Smooth muscle cell of bladder (primary cell): ENCODE results near the gene PSMB4. TPM values are rescaled to one million over a fixed set of nuclear protein-coding genes. Genes with fewer than 3 reads are reported as not detected.

ENCODE experiments used
- total RNA-seq: library from RNA; depleted of rRNA; stranded (reverse); fragments of >200 nt; gene quantifications from 2 replicates; pipeline ENCODE4 v1.2.3, GENCODE V29; 2014

PSMB4 gene
- total RNA-seq = 426 and 520 TPM in 2 replicates

GRCh38 chr1:151399324-151400171 lies at the start of gene PSMB4:
TSS of gene PSMB4 (plus strand) at chr1:151399573. CDS start at chr1:151399588, 15 bp downstream.

GRCh38 chr1:151372058-151372934 lies 27.1 kb upstream of the PSMB4 start, which contains the start of gene SELENBP1:
TSS of gene SELENBP1 (minus strand) at chr1:151372705. CDS start at chr1:151372641, 64 bp downstream.

Other genes starting within 250 kb of the PSMB4 start
- not detected in 2 replicates for gene TNFAIP8L2, start 242.9 kb upstream of the PSMB4 start, total RNA-seq
- gene LYSMD1, start 233.7 kb upstream of the PSMB4 start, total RNA-seq = 6.5 and 7.2 TPM in 2 replicates
- 28.6 and 33.4 TPM in 2 replicates for gene SCNM1, start 233.4 kb upstream of the PSMB4 start, total RNA-seq
- gene TMOD4, start 223.6 kb upstream of the PSMB4 start, total RNA-seq = not detected in 2 replicates
- gene VPS72, start 209.4 kb upstream of the PSMB4 start, total RNA-seq = 37.0 and 40.6 TPM in 2 replicates
- gene PIP5K1A, start 201.0 kb upstream of the PSMB4 start, total RNA-seq = 54.5 and 60.6 TPM in 2 replicates
- gene PSMD4, start 144.8 kb upstream of the PSMB4 start, total RNA-seq = 252 and 275 TPM in 2 replicates
- 7.0 and 7.9 TPM in 2 replicates for gene ZNF687, start 117.3 kb upstream of the PSMB4 start, total RNA-seq
- gene PI4KB, start 72.2 kb upstream of the PSMB4 start, total RNA-seq = 32.0 and 38.9 TPM in 2 replicates
- 26.0 and 30.9 TPM in 2 replicates for gene RFX5, start 52.3 kb upstream of the PSMB4 start, total RNA-seq
- 43.2 and 75.7 TPM in 2 replicates for gene SELENBP1, start 26.9 kb upstream of the PSMB4 start, total RNA-seq
- 9.5 and 15.4 TPM in 2 replicates for gene POGZ, start 59.9 kb downstream of the PSMB4 start, total RNA-seq
- gene CGN, start 111.8 kb downstream of the PSMB4 start, total RNA-seq = under 0.01 TPM in 2 replicates
- 6.1 and 9.8 TPM in 2 replicates for gene TUFT1, start 140.7 kb downstream of the PSMB4 start, total RNA-seq
- 23.3 and 27.1 TPM in 2 replicates for gene SNX27, start 212.5 kb downstream of the PSMB4 start, total RNA-seq